ENCODE results near the gene CD9. TPM values are rescaled to one million over a fixed set of nuclear protein-coding genes. Genes with fewer than 3 reads are reported as not detected.

Gene CD9
- total RNA-seq, 1 donor from 2014 or later: 6.0 TPM

DNA sequence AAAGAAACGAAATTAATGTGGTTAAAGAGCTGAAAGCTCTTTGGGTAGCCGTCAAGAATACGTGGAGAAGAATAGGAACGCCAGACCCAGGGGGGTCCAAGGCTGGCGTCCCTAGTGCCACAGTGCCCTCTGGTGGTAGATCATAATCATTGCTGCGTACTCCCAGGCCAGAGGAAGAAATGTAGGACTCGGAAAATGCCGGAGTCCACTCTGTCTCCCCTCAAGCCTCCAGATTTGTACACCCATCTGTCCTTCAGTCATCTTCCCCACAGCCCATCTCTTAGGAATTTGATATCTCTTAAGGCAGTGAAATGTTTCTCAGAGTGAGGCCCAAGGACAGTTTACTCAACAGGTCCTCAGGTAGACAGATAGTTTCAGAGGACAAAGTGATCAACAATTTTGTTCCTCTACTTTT lies 84.9 kb downstream of the CD9 start:
- DNase-seq (ENCODE audit: low spot score, unreplicated experiment): peak; percentile 79
- H3K4me3 Mint-ChIP-seq (ENCODE audit: low read depth): no peak overlapping the region
- H3K27ac Mint-ChIP-seq: no peak overlapping the region
- H3K36me3 Mint-ChIP-seq (ENCODE audit: insufficient read depth): peaks cover 2% of the 10 kb centered on the region
- TF ChIP-seq, protein P1, sequence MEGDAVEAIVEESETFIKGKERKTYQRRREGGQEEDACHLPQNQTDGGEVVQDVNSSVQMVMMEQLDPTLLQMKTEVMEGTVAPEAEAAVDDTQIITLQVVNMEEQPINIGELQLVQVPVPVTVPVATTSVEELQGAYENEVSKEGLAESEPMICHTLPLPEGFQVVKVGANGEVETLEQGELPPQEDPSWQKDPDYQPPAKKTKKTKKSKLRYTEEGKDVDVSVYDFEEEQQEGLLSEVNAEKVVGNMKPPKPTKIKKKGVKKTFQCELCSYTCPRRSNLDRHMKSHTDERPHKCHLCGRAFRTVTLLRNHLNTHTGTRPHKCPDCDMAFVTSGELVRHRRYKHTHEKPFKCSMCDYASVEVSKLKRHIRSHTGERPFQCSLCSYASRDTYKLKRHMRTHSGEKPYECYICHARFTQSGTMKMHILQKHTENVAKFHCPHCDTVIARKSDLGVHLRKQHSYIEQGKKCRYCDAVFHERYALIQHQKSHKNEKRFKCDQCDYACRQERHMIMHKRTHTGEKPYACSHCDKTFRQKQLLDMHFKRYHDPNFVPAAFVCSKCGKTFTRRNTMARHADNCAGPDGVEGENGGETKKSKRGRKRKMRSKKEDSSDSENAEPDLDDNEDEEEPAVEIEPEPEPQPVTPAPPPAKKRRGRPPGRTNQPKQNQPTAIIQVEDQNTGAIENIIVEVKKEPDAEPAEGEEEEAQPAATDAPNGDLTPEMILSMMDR (IDR thresholded peaks at IDR 0.05; ENCODE audit: unreplicated experiment): peak; percentile 100
- H3K4me1 Mint-ChIP-seq (ENCODE audit: low read depth): no peaks in the 10 kb centered on the region
- peaks cover 38% of the 10 kb centered on the region for H3K27me3 Mint-ChIP-seq
- H3K9me3 Mint-ChIP-seq (ENCODE audit: low read depth): peaks cover 6% of the 10 kb centered on the region

GRCh38 chr12:6285532-6286306 lies 85.5 kb downstream of the CD9 start:
- Mint-ChIP-seq H3K4me3 (ENCODE audit: low read depth) (no peak overlapping the region), H3K36me3 (ENCODE audit: insufficient read depth) (peaks cover 2% of the 10 kb centered on the region), H3K9me3 (ENCODE audit: low read depth) (peaks cover 6% of the 10 kb centered on the region), H3K27me3 (peaks cover 32% of the 10 kb centered on the region), H3K4me1 (ENCODE audit: low read depth) (no peaks in the 10 kb centered on the region), H3K27ac (no peak overlapping the region)
- no peak for DNase-seq (ENCODE audit: low spot score, unreplicated experiment)
- TF ChIP-seq, protein P1 (IDR thresholded peaks at IDR 0.05; ENCODE audit: unreplicated experiment): no peak

Other genes with a start within 250 kb of the CD9 start
- gene VWF, start 75.7 kb upstream of the CD9 start, total RNA-seq: 0.10 and 0.22 TPM in 2 replicates
- 40.5 and 44.0 TPM in 2 replicates for gene PLEKHG6, start 110.3 kb downstream of the CD9 start, total RNA-seq
- 67.5 and 68.8 TPM in 2 replicates for gene TNFRSF1A, start 141.7 kb downstream of the CD9 start, total RNA-seq
- gene SCNN1A, start 175.2 kb downstream of the CD9 start, total RNA-seq: 14.3 and 23.1 TPM in 2 replicates
- gene LTBR, start 183.8 kb downstream of the CD9 start, total RNA-seq: 17.8 and 18.3 TPM in 2 replicates
- gene CD27, start 244.6 kb downstream of the CD9 start, total RNA-seq: not detected in 2 replicates

Data from progenitor cell of endocrine pancreas (in vitro differentiated cells).